HL-60 (cell line): ENCODE results near the gene LRRC1.
A peak's percentile ranks its signal among the peaks of the same experiment; 100 is the strongest.

Source experiments
- DNase-seq, 2 experiments: peaks; one replicate each; pipeline ENCODE4 v3.0.0-alpha.2; 2010 to 2020; ENCODE audit warnings: low read depth in 1 of 2, low spot score in 1 of 2
- H3K27ac ChIP-seq: fragments of 250-450 bp; sonication (Bioruptor Pico); replicated peaks from 2 replicates; pipeline ENCODE4 v1.5.1; 2020; ENCODE audit warnings: mild to moderate bottlenecking, moderate library complexity
- H3K27me3 ChIP-seq: fragments of 250-450 bp; sonication (Bioruptor Pico); 2 replicates; pipeline ENCODE4 v1.5.1; 2021; ENCODE audit warnings: mild to moderate bottlenecking, moderate library complexity; ENCODE audit not compliant: insufficient read depth, poor library complexity, severe bottlenecking
- H3K4me3 ChIP-seq: replicated peaks from 2 replicates; pipeline ENCODE4 v1.5.1; 2011; ENCODE audit warnings: mild to moderate bottlenecking, control low read depth, low read length; ENCODE audit not compliant: insufficient read depth
- CTCF ChIP-seq: IDR thresholded peaks from one replicate; pipeline ENCODE4 v1.5.1; 2011; ENCODE audit warnings: low read length, control low read depth, inconsistent platforms; ENCODE audit not compliant: insufficient read depth
- GABPA ChIP-seq: IDR thresholded peaks from 2 replicates; pipeline ENCODE4 v1.6.1; 2012; ENCODE audit warnings: low read depth
- POLR2AphosphoS5 ChIP-seq: IDR thresholded peaks from 2 replicates; pipeline ENCODE4 v1.6.1; 2012; ENCODE audit warnings: low read depth
- SPI1 ChIP-seq: IDR thresholded peaks from 2 replicates; pipeline ENCODE4 v1.6.1; 2012; ENCODE audit warnings: low read depth, mild to moderate bottlenecking, borderline replicate concordance
- TF ChIP-seq, protein P1 (sequence below): IDR thresholded peaks from 2 replicates; pipeline ENCODE4 v1.6.1; 2012; ENCODE audit warnings: low read depth; ENCODE audit not compliant: insufficient replicate concordance

LRRC1 gene

GRCh38 chr6:53951383-53951782, 156.6 kb downstream of the LRRC1 start:
- H3K27me3 ChIP-seq, result no peaks in the 10 kb centered on the region
- no peak overlapping the region for H3K27ac ChIP-seq
- TF ChIP-seq POLR2AphosphoS5 (no peak), CTCF (no peak), GABPA (no peak), SPI1 (no peak)
- TF ChIP-seq, protein P1, sequence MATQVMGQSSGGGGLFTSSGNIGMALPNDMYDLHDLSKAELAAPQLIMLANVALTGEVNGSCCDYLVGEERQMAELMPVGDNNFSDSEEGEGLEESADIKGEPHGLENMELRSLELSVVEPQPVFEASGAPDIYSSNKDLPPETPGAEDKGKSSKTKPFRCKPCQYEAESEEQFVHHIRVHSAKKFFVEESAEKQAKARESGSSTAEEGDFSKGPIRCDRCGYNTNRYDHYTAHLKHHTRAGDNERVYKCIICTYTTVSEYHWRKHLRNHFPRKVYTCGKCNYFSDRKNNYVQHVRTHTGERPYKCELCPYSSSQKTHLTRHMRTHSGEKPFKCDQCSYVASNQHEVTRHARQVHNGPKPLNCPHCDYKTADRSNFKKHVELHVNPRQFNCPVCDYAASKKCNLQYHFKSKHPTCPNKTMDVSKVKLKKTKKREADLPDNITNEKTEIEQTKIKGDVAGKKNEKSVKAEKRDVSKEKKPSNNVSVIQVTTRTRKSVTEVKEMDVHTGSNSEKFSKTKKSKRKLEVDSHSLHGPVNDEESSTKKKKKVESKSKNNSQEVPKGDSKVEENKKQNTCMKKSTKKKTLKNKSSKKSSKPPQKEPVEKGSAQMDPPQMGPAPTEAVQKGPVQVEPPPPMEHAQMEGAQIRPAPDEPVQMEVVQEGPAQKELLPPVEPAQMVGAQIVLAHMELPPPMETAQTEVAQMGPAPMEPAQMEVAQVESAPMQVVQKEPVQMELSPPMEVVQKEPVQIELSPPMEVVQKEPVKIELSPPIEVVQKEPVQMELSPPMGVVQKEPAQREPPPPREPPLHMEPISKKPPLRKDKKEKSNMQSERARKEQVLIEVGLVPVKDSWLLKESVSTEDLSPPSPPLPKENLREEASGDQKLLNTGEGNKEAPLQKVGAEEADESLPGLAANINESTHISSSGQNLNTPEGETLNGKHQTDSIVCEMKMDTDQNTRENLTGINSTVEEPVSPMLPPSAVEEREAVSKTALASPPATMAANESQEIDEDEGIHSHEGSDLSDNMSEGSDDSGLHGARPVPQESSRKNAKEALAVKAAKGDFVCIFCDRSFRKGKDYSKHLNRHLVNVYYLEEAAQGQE, result no peak
- no peak for DNase-seq
- no peak overlapping the region for H3K4me3 ChIP-seq

GRCh38 chr6:53956068-53956711, 161.4 kb downstream of the LRRC1 start:
- Histone ChIP-seq H3K27me3 (no peaks in the 10 kb centered on the region), H3K27ac (no peak overlapping the region), H3K4me3 (no peak overlapping the region)
- DNase-seq, result peak in 1 of 2 experiments; percentile 39
- TF ChIP-seq, protein P1, result no peak
- peak; percentile 14 for TF ChIP-seq CTCF
- no peak for TF ChIP-seq POLR2AphosphoS5
- TF ChIP-seq GABPA, result no peak
- no peak for TF ChIP-seq SPI1

DNA sequence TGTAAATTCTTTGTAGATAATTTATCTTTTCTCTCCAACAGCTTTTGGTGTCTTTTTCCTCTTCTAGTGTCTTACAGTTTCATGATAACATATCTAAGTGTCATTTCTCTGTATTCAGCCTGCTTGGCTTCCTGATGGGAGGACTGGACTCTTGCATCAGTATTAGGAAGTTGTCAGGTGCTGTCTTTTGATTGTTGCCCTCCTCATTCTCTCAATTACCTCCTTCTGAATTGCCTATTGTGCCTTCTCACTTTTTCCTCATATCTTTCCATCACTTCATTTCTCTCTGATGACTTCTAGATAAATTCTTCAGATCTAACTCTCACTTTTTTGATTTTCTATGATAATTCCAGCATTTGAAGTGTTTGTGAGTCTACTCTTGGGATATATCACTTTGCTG, 162.0 kb downstream of the LRRC1 start:
- H3K4me3 ChIP-seq, result no peak overlapping the region
- TF ChIP-seq CTCF, result no peak
- TF ChIP-seq POLR2AphosphoS5, result no peak
- TF ChIP-seq SPI1, result no peak
- no peak for TF ChIP-seq GABPA
- TF ChIP-seq, protein P1, result no peak

More for the DNA sequence above, 162.0 kb downstream of the LRRC1 start:
- no peak for DNase-seq
- Histone ChIP-seq H3K27me3 (no peaks in the 10 kb centered on the region), H3K27ac (no peak overlapping the region)
